ENCODE results near the gene CSNK1A1L. TPM values are rescaled to one million over a fixed set of nuclear protein-coding genes. Genes with fewer than 3 reads are reported as not detected.

The CSNK1A1L gene
- total RNA-seq, 4 donors from 2014 or later, result not detected

DNA sequence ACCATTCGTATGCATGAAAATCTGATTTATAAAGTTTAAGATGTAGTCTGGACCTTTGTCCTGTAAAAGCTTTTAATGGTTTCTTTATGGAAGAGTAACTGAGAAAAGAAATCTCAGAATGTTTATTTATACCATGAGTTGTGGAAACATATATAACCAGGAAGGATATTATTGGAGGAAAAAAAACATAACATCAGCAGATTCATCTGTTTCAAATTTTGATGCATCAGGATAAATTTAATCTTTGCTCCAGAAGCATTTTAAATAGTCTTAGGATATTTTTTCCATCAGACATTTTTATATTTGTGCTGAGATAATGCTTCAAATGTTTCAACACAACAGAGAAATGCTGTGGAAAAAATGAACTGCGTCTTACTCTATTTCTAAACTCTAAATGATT, 31.2 kb upstream of the CSNK1A1L start:
- no peaks in the 10 kb centered on the region for H3K27me3 ChIP-seq
- no peaks in the 10 kb centered on the region for H3K36me3 ChIP-seq
- intact Hi-C loops (cut with DNase I), result no loop called here
- no peak for DNase-seq
- no peak overlapping the region for H3K4me3 ChIP-seq
- no peak overlapping the region for H3K27ac ChIP-seq
- 80 to 87% methylated on average over 2 of the region's 2 CpGs for WGBS, 2 donors
- TF ChIP-seq CTCF (IDR thresholded peaks at IDR 0.05) (no peak), POLR2A (IDR thresholded peaks at IDR 0.05) (no peak)
- H3K4me1 ChIP-seq, result no peaks in the 10 kb centered on the region
- no peaks in the 10 kb centered on the region for H3K9me3 ChIP-seq

GRCh38 chr13:37136187-37136586, 30.7 kb upstream of the CSNK1A1L start:
- Histone ChIP-seq H3K27me3 (no peaks in the 10 kb centered on the region), H3K36me3 (no peaks in the 10 kb centered on the region), H3K27ac (no peak overlapping the region), H3K4me1 (no peaks in the 10 kb centered on the region), H3K4me3 (no peak overlapping the region), H3K9me3 (no peaks in the 10 kb centered on the region)
- no peak for DNase-seq
- TF ChIP-seq CTCF (IDR thresholded peaks at IDR 0.05), result no peak
- WGBS, 2 donors, result 25 to 40% methylated on average over 2 of the region's 2 CpGs
- intact Hi-C loops (cut with DNase I), result no loop called here

DNA sequence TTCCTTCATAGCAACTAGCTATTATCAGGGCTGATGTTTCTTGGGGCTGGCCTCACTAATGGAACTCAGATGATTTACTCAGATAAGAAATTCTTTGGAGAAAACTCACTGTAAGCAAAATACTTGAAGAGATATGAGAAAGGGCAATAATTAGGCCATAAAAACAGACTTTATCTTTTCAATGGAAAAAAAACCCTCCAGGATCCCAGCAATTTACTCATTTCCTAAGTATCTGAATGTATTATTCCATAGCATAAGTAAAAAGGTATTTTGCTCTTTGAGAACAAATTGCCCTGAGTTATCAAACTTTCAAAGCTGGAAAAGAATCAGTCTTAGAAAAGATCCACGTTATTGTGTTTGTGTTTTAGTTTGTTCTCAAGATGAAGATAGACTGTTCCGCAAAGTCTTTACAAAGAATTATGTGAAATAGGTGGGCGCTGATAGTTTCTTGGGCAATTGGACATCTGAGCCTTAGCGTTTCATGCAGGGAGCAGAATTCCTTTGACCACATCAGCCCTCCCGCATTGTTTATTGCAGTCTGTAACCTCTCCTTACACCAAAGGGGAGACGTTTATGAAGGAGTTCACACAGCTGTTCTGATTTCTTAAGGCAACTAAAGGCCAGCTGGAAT, 29.1 kb upstream of the CSNK1A1L start:
- TF ChIP-seq CTCF (IDR thresholded peaks at IDR 0.05) (no peak), POLR2A (IDR thresholded peaks at IDR 0.05) (no peak)

GRCh38 chr13:37132211-37132610, 26.7 kb upstream of the CSNK1A1L start:
- TF ChIP-seq POLR2A (IDR thresholded peaks at IDR 0.05) (no peak), CTCF (IDR thresholded peaks at IDR 0.05) (no peak)
- intact Hi-C loops (cut with DNase I), result no loop called here
- no peaks in the 10 kb centered on the region for H3K9me3 ChIP-seq
- H3K4me3 ChIP-seq, result no peak overlapping the region
- 66 to 87% methylated on average over 2 of the region's 2 CpGs for WGBS, 2 donors
- no peaks in the 10 kb centered on the region for H3K27me3 ChIP-seq
- H3K27ac ChIP-seq, result no peak overlapping the region
- DNase-seq, result no peak
- peaks cover 0 to 4% (median 0%) of the 10 kb centered on the region in 3 donors for H3K4me1 ChIP-seq
- no peaks in the 10 kb centered on the region for H3K36me3 ChIP-seq

More for the DNA sequence above, 29.1 kb upstream of the CSNK1A1L start:
- Histone ChIP-seq H3K4me1 (no peaks in the 10 kb centered on the region), H3K27me3 (no peaks in the 10 kb centered on the region), H3K36me3 (no peaks in the 10 kb centered on the region), H3K27ac (no peak overlapping the region), H3K9me3 (no peaks in the 10 kb centered on the region), H3K4me3 (no peak overlapping the region)
- no peak for DNase-seq
- WGBS, 2 donors, result 58 to 63% methylated on average over 6 of the region's 6 CpGs
- intact Hi-C loops (cut with DNase I), result no loop called here

- H3K4me3 ChIP-seq, result no peak overlapping the region
- 57 to 67% methylated on average over 3 of the region's 3 CpGs for whole genome bisulfite sequencing, 2 donors
- H3K9me3 ChIP-seq, result no peaks in the 10 kb centered on the region
- TF ChIP-seq POLR2A (IDR thresholded peaks at IDR 0.05) (no peak), CTCF (IDR thresholded peaks at IDR 0.05) (no peak)
- no peak overlapping the region for H3K27ac ChIP-seq
- no peaks in the 10 kb centered on the region for H3K27me3 ChIP-seq
- DNase-seq, result no peak
- peaks cover 0 to 4% (median 0%) of the 10 kb centered on the region in 3 donors for H3K4me1 ChIP-seq
- no peaks in the 10 kb centered on the region for H3K36me3 ChIP-seq
- intact Hi-C loops (cut with DNase I), result no loop called here
Observed at GRCh38 chr13:37131092-37131491, 25.6 kb upstream of the CSNK1A1L start.

All from esophagus squamous epithelium (tissue), 5 donors.